GM23338 (cell line): Measurements from ENCODE around the gene FAM8A1. TPM values are rescaled to one million over a fixed set of nuclear protein-coding genes. Genes with fewer than 3 reads are reported as not detected.

Source experiments
- CREB1 ChIP-seq: fragments of 250-450 bp; sonication (Bioruptor Pico); IDR thresholded peaks from 2 replicates; pipeline ENCODE4 v1.5.0; 2020; ENCODE audit warnings: low read depth, mild to moderate bottlenecking, moderate library complexity
- JUNB ChIP-seq: IDR thresholded peaks from one replicate; pipeline ENCODE4 v1.6.1; 2016; ENCODE audit warnings: antibody characterized with exemption; ENCODE audit not compliant: unreplicated experiment
- NANOG ChIP-seq: IDR thresholded peaks from 2 replicates; pipeline ENCODE4 v1.6.1; 2016; ENCODE audit warnings: antibody characterized with exemption, borderline replicate concordance
- POLR2AphosphoS5 ChIP-seq: IDR thresholded peaks from 2 replicates; pipeline ENCODE4 v1.6.1; 2016; ENCODE audit warnings: antibody characterized with exemption, low read depth
- polyA plus RNA-seq: library from polyadenylated mRNA; unstranded; fragments of >200 nt; fragmentation: Nextera tagmentation; extraction: Ambion mirVana; gene quantifications from 2 replicates; pipeline ENCODE4 v1.2.1, GENCODE V29; 2016
- total RNA-seq: library from RNA; depleted of rRNA; stranded (reverse); fragments of >200 nt; shearing (Covaris generic); gene quantifications from 2 replicates; pipeline ENCODE4 v1.2.3, GENCODE V29; 2014
- TF ChIP-seq, protein P1 (sequence below): fragments of 250-450 bp; sonication (Bioruptor Pico); IDR thresholded peaks from 2 replicates; pipeline ENCODE4 v1.5.0; 2020; ENCODE audit warnings: mild to moderate bottlenecking, moderate library complexity
- TF ChIP-seq, protein P2 (sequence below), 2 experiments: fragments of 200-600 bp in 1 of 2; sonication (generic) in 1 of 2; conservative IDR thresholded peaks; 2 replicates each; pipeline versions ENCODE4 v1.5.1 to v1.6.1; 2016 to 2017; ENCODE audit warnings: antibody characterized with exemption in 2 of 2, low read depth in 2 of 2, mild to moderate bottlenecking in 2 of 2, moderate library complexity in 1 of 2
- TF ChIP-seq, protein P3 (sequence below): IDR thresholded peaks from one replicate; pipeline ENCODE4 v1.6.1; 2018; ENCODE audit warnings: antibody characterized with exemption; ENCODE audit not compliant: unreplicated experiment

The FAM8A1 gene
- total and polyA plus RNA-seq, 2 experiments from 2014 or later = 4.0 to 15.6 TPM

GRCh38 chr6:17602888-17603287 is 2.8 kb downstream of the FAM8A1 start (continued):
- TF ChIP-seq, protein P1, sequence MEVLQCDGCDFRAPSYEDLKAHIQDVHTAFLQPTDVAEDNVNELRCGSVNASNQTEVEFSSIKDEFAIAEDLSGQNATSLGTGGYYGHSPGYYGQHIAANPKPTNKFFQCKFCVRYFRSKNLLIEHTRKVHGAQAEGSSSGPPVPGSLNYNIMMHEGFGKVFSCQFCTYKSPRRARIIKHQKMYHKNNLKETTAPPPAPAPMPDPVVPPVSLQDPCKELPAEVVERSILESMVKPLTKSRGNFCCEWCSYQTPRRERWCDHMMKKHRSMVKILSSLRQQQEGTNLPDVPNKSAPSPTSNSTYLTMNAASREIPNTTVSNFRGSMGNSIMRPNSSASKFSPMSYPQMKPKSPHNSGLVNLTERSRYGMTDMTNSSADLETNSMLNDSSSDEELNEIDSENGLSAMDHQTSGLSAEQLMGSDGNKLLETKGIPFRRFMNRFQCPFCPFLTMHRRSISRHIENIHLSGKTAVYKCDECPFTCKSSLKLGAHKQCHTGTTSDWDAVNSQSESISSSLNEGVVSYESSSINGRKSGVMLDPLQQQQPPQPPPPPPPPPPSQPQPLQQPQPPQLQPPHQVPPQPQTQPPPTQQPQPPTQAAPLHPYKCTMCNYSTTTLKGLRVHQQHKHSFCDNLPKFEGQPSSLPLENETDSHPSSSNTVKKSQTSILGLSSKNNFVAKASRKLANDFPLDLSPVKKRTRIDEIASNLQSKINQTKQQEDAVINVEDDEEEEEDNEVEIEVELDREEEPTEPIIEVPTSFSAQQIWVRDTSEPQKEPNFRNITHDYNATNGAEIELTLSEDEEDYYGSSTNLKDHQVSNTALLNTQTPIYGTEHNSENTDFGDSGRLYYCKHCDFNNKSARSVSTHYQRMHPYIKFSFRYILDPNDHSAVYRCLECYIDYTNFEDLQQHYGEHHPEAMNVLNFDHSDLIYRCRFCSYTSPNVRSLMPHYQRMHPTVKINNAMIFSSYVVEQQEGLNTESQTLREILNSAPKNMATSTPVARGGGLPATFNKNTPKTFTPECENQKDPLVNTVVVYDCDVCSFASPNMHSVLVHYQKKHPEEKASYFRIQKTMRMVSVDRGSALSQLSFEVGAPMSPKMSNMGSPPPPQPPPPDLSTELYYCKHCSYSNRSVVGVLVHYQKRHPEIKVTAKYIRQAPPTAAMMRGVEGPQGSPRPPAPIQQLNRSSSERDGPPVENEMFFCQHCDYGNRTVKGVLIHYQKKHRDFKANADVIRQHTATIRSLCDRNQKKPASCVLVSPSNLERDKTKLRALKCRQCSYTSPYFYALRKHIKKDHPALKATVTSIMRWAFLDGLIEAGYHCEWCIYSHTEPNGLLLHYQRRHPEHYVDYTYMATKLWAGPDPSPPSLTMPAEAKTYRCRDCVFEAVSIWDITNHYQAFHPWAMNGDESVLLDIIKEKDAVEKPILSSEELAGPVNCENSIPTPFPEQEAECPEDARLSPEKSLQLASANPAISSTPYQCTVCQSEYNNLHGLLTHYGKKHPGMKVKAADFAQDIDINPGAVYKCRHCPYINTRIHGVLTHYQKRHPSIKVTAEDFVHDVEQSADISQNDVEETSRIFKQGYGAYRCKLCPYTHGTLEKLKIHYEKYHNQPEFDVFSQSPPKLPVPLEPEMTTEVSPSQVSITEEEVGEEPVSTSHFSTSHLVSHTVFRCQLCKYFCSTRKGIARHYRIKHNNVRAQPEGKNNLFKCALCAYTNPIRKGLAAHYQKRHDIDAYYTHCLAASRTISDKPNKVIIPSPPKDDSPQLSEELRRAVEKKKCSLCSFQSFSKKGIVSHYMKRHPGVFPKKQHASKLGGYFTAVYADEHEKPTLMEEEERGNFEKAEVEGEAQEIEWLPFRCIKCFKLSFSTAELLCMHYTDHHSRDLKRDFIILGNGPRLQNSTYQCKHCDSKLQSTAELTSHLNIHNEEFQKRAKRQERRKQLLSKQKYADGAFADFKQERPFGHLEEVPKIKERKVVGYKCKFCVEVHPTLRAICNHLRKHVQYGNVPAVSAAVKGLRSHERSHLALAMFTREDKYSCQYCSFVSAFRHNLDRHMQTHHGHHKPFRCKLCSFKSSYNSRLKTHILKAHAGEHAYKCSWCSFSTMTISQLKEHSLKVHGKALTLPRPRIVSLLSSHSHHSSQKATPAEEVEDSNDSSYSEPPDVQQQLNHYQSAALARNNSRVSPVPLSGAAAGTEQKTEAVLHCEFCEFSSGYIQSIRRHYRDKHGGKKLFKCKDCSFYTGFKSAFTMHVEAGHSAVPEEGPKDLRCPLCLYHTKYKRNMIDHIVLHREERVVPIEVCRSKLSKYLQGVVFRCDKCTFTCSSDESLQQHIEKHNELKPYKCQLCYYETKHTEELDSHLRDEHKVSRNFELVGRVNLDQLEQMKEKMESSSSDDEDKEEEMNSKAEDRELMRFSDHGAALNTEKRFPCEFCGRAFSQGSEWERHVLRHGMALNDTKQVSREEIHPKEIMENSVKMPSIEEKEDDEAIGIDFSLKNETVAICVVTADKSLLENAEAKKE (CRISPR knock-in tag) = no peak
- TF ChIP-seq CREB1 (CRISPR knock-in tag) (no peak), POLR2AphosphoS5 (no peak), JUNB (no peak), NANOG (no peak)
- TF ChIP-seq, protein P2, sequence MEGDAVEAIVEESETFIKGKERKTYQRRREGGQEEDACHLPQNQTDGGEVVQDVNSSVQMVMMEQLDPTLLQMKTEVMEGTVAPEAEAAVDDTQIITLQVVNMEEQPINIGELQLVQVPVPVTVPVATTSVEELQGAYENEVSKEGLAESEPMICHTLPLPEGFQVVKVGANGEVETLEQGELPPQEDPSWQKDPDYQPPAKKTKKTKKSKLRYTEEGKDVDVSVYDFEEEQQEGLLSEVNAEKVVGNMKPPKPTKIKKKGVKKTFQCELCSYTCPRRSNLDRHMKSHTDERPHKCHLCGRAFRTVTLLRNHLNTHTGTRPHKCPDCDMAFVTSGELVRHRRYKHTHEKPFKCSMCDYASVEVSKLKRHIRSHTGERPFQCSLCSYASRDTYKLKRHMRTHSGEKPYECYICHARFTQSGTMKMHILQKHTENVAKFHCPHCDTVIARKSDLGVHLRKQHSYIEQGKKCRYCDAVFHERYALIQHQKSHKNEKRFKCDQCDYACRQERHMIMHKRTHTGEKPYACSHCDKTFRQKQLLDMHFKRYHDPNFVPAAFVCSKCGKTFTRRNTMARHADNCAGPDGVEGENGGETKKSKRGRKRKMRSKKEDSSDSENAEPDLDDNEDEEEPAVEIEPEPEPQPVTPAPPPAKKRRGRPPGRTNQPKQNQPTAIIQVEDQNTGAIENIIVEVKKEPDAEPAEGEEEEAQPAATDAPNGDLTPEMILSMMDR (conservative IDR thresholded peaks at IDR 0.05; ENCODE audit: low read depth in 2 of 2) = no peak
- TF ChIP-seq, protein P3, sequence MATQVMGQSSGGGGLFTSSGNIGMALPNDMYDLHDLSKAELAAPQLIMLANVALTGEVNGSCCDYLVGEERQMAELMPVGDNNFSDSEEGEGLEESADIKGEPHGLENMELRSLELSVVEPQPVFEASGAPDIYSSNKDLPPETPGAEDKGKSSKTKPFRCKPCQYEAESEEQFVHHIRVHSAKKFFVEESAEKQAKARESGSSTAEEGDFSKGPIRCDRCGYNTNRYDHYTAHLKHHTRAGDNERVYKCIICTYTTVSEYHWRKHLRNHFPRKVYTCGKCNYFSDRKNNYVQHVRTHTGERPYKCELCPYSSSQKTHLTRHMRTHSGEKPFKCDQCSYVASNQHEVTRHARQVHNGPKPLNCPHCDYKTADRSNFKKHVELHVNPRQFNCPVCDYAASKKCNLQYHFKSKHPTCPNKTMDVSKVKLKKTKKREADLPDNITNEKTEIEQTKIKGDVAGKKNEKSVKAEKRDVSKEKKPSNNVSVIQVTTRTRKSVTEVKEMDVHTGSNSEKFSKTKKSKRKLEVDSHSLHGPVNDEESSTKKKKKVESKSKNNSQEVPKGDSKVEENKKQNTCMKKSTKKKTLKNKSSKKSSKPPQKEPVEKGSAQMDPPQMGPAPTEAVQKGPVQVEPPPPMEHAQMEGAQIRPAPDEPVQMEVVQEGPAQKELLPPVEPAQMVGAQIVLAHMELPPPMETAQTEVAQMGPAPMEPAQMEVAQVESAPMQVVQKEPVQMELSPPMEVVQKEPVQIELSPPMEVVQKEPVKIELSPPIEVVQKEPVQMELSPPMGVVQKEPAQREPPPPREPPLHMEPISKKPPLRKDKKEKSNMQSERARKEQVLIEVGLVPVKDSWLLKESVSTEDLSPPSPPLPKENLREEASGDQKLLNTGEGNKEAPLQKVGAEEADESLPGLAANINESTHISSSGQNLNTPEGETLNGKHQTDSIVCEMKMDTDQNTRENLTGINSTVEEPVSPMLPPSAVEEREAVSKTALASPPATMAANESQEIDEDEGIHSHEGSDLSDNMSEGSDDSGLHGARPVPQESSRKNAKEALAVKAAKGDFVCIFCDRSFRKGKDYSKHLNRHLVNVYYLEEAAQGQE = no peak
